Measurements from ENCODE around the gene CCNJL. TPM values are rescaled to one million over a fixed set of nuclear protein-coding genes. Genes with fewer than 3 reads are reported as not detected.

The CCNJL gene
- total and polyA plus RNA-seq, 2 of the 8 experiments (the other 6 are each of a cell fraction or from before 2014, with no cell fraction given), result 34.6 to 44.7 TPM

GRCh38 chr5:160349935-160350303 lies 37.6 kb upstream of the CCNJL start (continued):
- TF ChIP-seq FOSL1 (IDR thresholded peaks at IDR 0.05; ENCODE audit: insufficient read depth, low read depth, low read length) (no peak), SIX5 (IDR thresholded peaks at IDR 0.05; ENCODE audit: low read depth, low read length) (no peak), BRCA1 (IDR thresholded peaks at IDR 0.05; ENCODE audit: low read depth, low read length) (no peak)

All from H1 (cell line).